Chondrocyte (in vitro differentiated cells): ENCODE data around the gene SCGB3A2. TPM values are rescaled to one million over a fixed set of nuclear protein-coding genes. Genes with fewer than 3 reads are reported as not detected.

ENCODE experiments used
- DNase-seq: peaks from one replicate; pipeline ENCODE4 v3.0.0; 2021; ENCODE audit warnings: mixed read lengths, low spot score
- H3K27ac Mint-ChIP-seq: one replicate; pipeline ENCODE4 v1.8.0; 2021; ENCODE audit warnings: mild to moderate bottlenecking, moderate library complexity, mixed read lengths; ENCODE audit not compliant: unreplicated experiment
- H3K27me3 Mint-ChIP-seq: 2 replicates; pipeline ENCODE4 v1.8.0; 2021; ENCODE audit warnings: low read depth, mixed read lengths
- H3K36me3 Mint-ChIP-seq: 2 replicates; pipeline ENCODE4 v1.8.0; 2021; ENCODE audit warnings: low read depth, mixed read lengths
- H3K4me1 Mint-ChIP-seq: 2 replicates; pipeline ENCODE4 v1.8.0; 2021; ENCODE audit warnings: low read depth, mild to moderate bottlenecking, mixed read lengths
- H3K4me3 Mint-ChIP-seq: one replicate; pipeline ENCODE4 v1.8.0; 2021; ENCODE audit warnings: mild to moderate bottlenecking, moderate library complexity, mixed read lengths; ENCODE audit not compliant: unreplicated experiment
- H3K9me3 Mint-ChIP-seq: 2 replicates; pipeline ENCODE4 v1.8.0; 2021; ENCODE audit warnings: low read depth, mixed read lengths
- total RNA-seq: library from RNA; stranded (reverse); gene quantifications from 3 replicates; pipeline ENCODE4 v1.2.1, GENCODE V29; 2021
- TF ChIP-seq, protein P1 (sequence below): fragments of 200-600 bp; sonication (generic); IDR thresholded peaks from 2 replicates; pipeline ENCODE4 v1.5.0; 2021; ENCODE audit warnings: antibody characterized with exemption, mild to moderate bottlenecking, moderate library complexity

The SCGB3A2 gene
- total RNA-seq, 1 donor from 2014 or later: not detected

- Mint-ChIP-seq H3K9me3 (peaks cover 3% of the 10 kb centered on the region), H3K36me3 (peaks cover 5% of the 10 kb centered on the region), H3K27me3 (no peaks in the 10 kb centered on the region), H3K27ac (no peak overlapping the region), H3K4me3 (no peak overlapping the region), H3K4me1 (peaks cover 35% of the 10 kb centered on the region)
- TF ChIP-seq, protein P1, sequence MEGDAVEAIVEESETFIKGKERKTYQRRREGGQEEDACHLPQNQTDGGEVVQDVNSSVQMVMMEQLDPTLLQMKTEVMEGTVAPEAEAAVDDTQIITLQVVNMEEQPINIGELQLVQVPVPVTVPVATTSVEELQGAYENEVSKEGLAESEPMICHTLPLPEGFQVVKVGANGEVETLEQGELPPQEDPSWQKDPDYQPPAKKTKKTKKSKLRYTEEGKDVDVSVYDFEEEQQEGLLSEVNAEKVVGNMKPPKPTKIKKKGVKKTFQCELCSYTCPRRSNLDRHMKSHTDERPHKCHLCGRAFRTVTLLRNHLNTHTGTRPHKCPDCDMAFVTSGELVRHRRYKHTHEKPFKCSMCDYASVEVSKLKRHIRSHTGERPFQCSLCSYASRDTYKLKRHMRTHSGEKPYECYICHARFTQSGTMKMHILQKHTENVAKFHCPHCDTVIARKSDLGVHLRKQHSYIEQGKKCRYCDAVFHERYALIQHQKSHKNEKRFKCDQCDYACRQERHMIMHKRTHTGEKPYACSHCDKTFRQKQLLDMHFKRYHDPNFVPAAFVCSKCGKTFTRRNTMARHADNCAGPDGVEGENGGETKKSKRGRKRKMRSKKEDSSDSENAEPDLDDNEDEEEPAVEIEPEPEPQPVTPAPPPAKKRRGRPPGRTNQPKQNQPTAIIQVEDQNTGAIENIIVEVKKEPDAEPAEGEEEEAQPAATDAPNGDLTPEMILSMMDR: no peak
- DNase-seq: no peak
These were observed 17.4 kb downstream of the SCGB3A2 start for GRCh38 chr5:147895864-147896263.

DNA sequence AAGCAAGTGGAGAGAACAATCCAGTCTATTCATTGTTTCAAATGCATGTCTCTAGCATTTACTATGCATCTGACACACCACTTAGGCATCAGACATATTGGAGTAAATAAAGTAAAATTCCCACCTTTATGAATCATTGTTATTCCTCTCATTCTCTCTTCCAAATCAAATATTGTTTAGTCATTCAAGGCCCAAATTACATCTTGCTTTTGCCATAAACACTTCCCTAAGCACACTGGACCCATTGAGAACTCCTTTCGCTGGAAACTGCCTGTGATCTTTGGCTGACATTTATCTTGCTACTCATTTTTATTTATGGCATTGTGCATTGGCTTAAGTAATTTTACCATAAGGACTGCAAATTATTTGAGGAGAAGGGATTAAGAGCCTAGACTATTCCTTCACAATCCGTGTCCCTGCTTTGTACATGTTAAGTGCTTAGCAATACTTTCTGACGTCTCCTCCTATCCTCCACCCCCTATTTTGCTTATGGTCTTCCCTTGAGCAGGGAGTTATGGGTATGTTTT is 20.4 kb downstream of the SCGB3A2 start:
- H3K27ac Mint-ChIP-seq: no peak overlapping the region
- H3K27me3 Mint-ChIP-seq: no peaks in the 10 kb centered on the region
- H3K4me1 Mint-ChIP-seq: peaks cover 29% of the 10 kb centered on the region
- H3K36me3 Mint-ChIP-seq: peaks cover 2% of the 10 kb centered on the region
- no peak overlapping the region for H3K4me3 Mint-ChIP-seq
- TF ChIP-seq, protein P1: no peak
- no peak for DNase-seq
- peaks cover 3% of the 10 kb centered on the region for H3K9me3 Mint-ChIP-seq

GRCh38 chr5:147901599-147902039 is 23.1 kb downstream of the SCGB3A2 start:
- H3K4me3 Mint-ChIP-seq: no peak overlapping the region
- H3K4me1 Mint-ChIP-seq: peaks cover 43% of the 10 kb centered on the region
- peaks cover 3% of the 10 kb centered on the region for H3K9me3 Mint-ChIP-seq
- peaks cover 2% of the 10 kb centered on the region for H3K36me3 Mint-ChIP-seq
- H3K27me3 Mint-ChIP-seq: no peaks in the 10 kb centered on the region
- TF ChIP-seq, protein P1: peak; percentile 24
- no peak for DNase-seq
- peak overlapping the region; percentile 78 for H3K27ac Mint-ChIP-seq

DNA sequence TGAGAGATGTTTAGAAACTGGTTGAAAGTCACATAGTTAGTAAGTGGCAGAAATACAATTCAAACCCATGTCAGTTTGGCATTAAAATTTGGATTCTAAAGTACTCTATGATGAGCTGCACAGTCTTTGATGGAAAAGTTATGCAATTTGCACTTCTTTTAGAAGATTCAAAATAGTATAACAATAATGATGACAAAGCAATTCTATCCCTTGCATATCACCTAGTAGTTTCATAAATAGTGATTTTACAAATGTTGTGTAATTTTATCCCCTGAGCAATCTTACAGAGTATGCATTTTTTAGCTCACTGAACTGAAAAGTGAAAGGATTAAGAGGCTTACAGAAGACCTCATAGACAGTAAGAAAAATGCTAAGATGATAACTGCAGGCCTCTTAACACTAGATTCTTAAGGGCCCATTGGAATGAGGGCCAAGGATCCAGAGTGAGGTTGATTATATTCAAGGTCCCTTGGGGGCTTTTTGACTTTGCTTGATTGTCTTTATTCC is 24.2 kb downstream of the SCGB3A2 start:
- Mint-ChIP-seq H3K27me3 (no peaks in the 10 kb centered on the region), H3K27ac (peak overlapping the region; percentile 42), H3K36me3 (peaks cover 2% of the 10 kb centered on the region)

GRCh38 chr5:147904110-147904509 is 25.6 kb downstream of the SCGB3A2 start:
- no peak for DNase-seq
- Mint-ChIP-seq H3K9me3 (no peaks in the 10 kb centered on the region), H3K4me1 (peaks cover 46% of the 10 kb centered on the region), H3K27me3 (no peaks in the 10 kb centered on the region), H3K4me3 (no peak overlapping the region), H3K36me3 (no peaks in the 10 kb centered on the region), H3K27ac (no peak overlapping the region)
- TF ChIP-seq, protein P1: no peak

More for the DNA sequence above, 24.2 kb downstream of the SCGB3A2 start:
- Mint-ChIP-seq H3K9me3 (peaks cover 3% of the 10 kb centered on the region), H3K4me1 (peaks cover 46% of the 10 kb centered on the region), H3K4me3 (no peak overlapping the region)
- no peak for DNase-seq
- TF ChIP-seq, protein P1: no peak
